ENCODE data around the gene SHROOM3. TPM values are rescaled to one million over a fixed set of nuclear protein-coding genes. Genes with fewer than 3 reads are reported as not detected.

Gene SHROOM3
- total and polyA plus RNA-seq, 12 donors = 1.1 to 16.2 (median 8.8) TPM

DNA sequence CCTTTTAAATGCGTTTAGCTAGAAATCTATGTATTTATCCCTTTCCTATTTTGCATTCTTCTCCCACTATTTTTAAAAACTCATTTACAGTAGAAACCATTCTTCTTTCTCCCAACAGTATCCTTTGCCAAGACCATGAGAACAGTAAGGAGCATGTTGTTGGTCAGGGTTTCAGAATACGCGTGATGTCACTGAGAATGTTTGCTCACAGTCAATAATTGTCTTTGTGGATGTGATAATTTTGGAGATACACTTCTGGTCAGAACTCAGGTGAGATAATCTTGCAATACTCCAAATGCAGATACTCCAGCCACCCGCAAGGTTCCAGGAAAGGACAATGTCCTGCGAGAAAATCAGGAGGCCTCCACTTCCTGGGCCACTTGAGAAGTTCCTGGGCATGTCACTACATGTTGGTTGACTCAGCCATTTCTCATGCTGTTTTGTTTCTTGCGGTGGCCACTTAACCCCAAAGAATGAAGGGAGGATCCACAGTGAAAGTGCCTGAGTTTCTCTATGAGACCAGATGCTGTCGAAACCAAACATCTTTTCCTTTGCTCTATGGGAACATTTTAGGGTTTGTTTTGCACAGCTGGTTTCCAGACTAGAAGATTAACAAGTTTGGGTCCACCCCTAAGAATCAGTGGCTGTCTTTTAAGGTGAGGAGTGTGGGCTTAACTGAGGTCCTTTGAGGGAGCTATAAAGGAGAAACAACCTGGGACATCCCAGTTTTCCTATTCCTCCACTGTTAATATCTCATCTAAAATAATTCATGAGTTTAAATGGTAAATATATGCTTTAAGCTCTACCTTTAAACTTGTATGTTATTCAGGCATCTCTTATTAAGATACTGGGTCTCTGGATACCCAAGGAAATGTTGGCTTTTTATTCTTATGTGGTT is 346.9 kb downstream of the SHROOM3 start:
- Histone ChIP-seq H3K27ac (no peak overlapping the region), H3K4me1 (replicated peaks in 1 of 2) (no peaks in the 10 kb centered on the region), H3K27me3 (no peaks in the 10 kb centered on the region), H3K9me3 (replicated peaks in 1 of 3) (no peaks in the 10 kb centered on the region), H3K4me3 (no peak overlapping the region), H3K36me3 (replicated peaks in 1 of 2) (peaks cover 0 to 9% of the 10 kb centered on the region in 2 donors)
- no peak for DNase-seq
- 94 to 96% (median 95%) methylated on average over 7 of the region's 7 CpGs for WGBS, 4 donors
- TF ChIP-seq, protein P1, sequence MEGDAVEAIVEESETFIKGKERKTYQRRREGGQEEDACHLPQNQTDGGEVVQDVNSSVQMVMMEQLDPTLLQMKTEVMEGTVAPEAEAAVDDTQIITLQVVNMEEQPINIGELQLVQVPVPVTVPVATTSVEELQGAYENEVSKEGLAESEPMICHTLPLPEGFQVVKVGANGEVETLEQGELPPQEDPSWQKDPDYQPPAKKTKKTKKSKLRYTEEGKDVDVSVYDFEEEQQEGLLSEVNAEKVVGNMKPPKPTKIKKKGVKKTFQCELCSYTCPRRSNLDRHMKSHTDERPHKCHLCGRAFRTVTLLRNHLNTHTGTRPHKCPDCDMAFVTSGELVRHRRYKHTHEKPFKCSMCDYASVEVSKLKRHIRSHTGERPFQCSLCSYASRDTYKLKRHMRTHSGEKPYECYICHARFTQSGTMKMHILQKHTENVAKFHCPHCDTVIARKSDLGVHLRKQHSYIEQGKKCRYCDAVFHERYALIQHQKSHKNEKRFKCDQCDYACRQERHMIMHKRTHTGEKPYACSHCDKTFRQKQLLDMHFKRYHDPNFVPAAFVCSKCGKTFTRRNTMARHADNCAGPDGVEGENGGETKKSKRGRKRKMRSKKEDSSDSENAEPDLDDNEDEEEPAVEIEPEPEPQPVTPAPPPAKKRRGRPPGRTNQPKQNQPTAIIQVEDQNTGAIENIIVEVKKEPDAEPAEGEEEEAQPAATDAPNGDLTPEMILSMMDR (IDR thresholded peaks at IDR 0.05) = no peak
- no peak for TF ChIP-seq POLR2A (IDR thresholded peaks at IDR 0.05)
- intact Hi-C loops (cut with DNase I) = no loop called here

DNA sequence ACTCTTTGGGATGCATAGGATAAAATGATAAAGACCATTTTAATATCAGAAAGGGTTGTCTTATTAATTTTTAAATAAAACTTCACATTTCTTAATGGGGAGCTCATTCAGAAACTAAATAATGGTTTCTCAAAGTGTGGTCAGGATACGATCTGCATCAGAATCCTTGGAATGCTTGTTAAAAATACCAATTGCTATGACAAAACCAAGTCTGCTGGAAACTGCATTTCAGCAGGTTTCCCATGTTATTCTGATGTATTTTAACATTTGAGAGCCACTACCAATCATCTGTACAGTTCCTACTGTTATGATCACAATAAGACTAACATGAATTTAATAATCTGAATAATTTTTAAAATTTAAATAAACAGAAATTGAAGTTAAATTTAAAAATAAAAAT is 347.8 kb downstream of the SHROOM3 start:
- Histone ChIP-seq H3K4me3 (no peak overlapping the region), H3K4me1 (replicated peaks in 1 of 2) (no peaks in the 10 kb centered on the region), H3K36me3 (replicated peaks in 1 of 2) (peaks cover 0 to 9% of the 10 kb centered on the region in 2 donors), H3K27ac (no peak overlapping the region), H3K9me3 (replicated peaks in 1 of 3) (no peaks in the 10 kb centered on the region), H3K27me3 (no peaks in the 10 kb centered on the region)
- TF ChIP-seq, protein P1 (IDR thresholded peaks at IDR 0.05) = no peak
- TF ChIP-seq POLR2A (IDR thresholded peaks at IDR 0.05) = no peak
- WGBS, 4 donors = 48 to 76% (median 69%) methylated on average over 1 of the region's 1 CpG
- DNase-seq = no peak
- intact Hi-C loops (cut with DNase I) = no loop called here

- no peak for TF ChIP-seq POLR2A (IDR thresholded peaks at IDR 0.05)
- TF ChIP-seq, protein P1 (IDR thresholded peaks at IDR 0.05) = no peak
- DNase-seq = no peak
- Histone ChIP-seq H3K27ac (no peak overlapping the region), H3K27me3 (no peaks in the 10 kb centered on the region), H3K4me3 (no peak overlapping the region), H3K9me3 (replicated peaks in 1 of 3) (no peaks in the 10 kb centered on the region), H3K4me1 (replicated peaks in 1 of 2) (no peaks in the 10 kb centered on the region), H3K36me3 (replicated peaks in 1 of 2) (peaks cover 0 to 9% of the 10 kb centered on the region in 2 donors)
- intact Hi-C loops (cut with DNase I) = no loop called here
- 86 to 91% (median 90%) methylated on average over 4 of the region's 4 CpGs for WGBS, 4 donors
These were observed 348.8 kb downstream of the SHROOM3 start for GRCh38 chr4:76783836-76784235.

- peaks cover 0 to 5% of the 10 kb centered on the region in 2 donors for H3K36me3 ChIP-seq (replicated peaks in 1 of 2)
- DNase-seq = no peak
- no peak overlapping the region for H3K27ac ChIP-seq
- H3K27me3 ChIP-seq = no peaks in the 10 kb centered on the region
- H3K4me1 ChIP-seq (replicated peaks in 1 of 2) = no peaks in the 10 kb centered on the region
- no peak for TF ChIP-seq POLR2A (IDR thresholded peaks at IDR 0.05)
- TF ChIP-seq, protein P1 (IDR thresholded peaks at IDR 0.05) = no peak
- H3K9me3 ChIP-seq (replicated peaks in 1 of 3) = no peaks in the 10 kb centered on the region
- 88 to 96% (median 93%) methylated on average over 2 of the region's 2 CpGs for WGBS, 4 donors
- intact Hi-C loops (cut with DNase I) = no loop called here
- H3K4me3 ChIP-seq = no peak overlapping the region
These were observed 349.2 kb downstream of the SHROOM3 start for GRCh38 chr4:76784237-76784636.

Measured in adrenal gland (tissue), 12 donors.